Measurements from ENCODE around the gene DPH1. TPM values are rescaled to one million over a fixed set of nuclear protein-coding genes. Genes with fewer than 3 reads are reported as not detected.

DPH1 gene
- total RNA-seq, 2 donors from 2014 or later = 31.1 to 48.3 TPM

GRCh38 chr17:2085648-2085949 lies 55.6 kb downstream of the DPH1 start:
- H3K9me3 ChIP-seq (ENCODE audit: control insufficient read depth, low read length) = no peaks in the 10 kb centered on the region
- peaks cover 52% of the 10 kb centered on the region for H3K36me3 ChIP-seq (ENCODE audit: control insufficient read depth, insufficient read depth, low read length)
- 86 to 90% methylated on average over 2 to 5 of the region's 5 CpGs for WGBS, 2 experiments (ENCODE audit: insufficient coverage in 1 of 2, insufficient read length in 1 of 2)
- peaks cover 22% of the 10 kb centered on the region for H3K4me1 ChIP-seq (ENCODE audit: control insufficient read depth, insufficient read depth, low read length)
- Mint-ChIP-seq H3K4me1 (peaks cover 43% of the 10 kb centered on the region), H3K4me3 (no peak overlapping the region), H3K9me3 (no peaks in the 10 kb centered on the region), H3K36me3 (ENCODE audit: low read depth) (peaks cover 36% of the 10 kb centered on the region), H3K27me3 (ENCODE audit: insufficient read depth) (no peaks in the 10 kb centered on the region), H3K27ac (no peak overlapping the region)
- no peak for DNase-seq
- H3K9ac ChIP-seq (ENCODE audit: extremely low read depth, low read length, poor library complexity, severe bottlenecking) = no peak overlapping the region
- no peaks in the 10 kb centered on the region for H3K27me3 ChIP-seq (ENCODE audit: control insufficient read depth, insufficient read depth, low read length, poor library complexity, severe bottlenecking)
- H3K27ac ChIP-seq (ENCODE audit: low read depth, low read length) = no peak overlapping the region
- TF ChIP-seq CTCF (conservative IDR thresholded peaks at IDR 0.05) = no peak
- no peak overlapping the region for H3K4me3 ChIP-seq (ENCODE audit: low read length)

GRCh38 chr17:2086306-2086705 lies 56.4 kb downstream of the DPH1 start:
- Histone ChIP-seq H3K4me1 (ENCODE audit: control insufficient read depth, insufficient read depth, low read length) (peaks cover 26% of the 10 kb centered on the region), H3K4me3 (ENCODE audit: low read length) (no peak overlapping the region), H3K27ac (ENCODE audit: low read depth, low read length) (no peak overlapping the region), H3K9me3 (ENCODE audit: control insufficient read depth, low read length) (no peaks in the 10 kb centered on the region), H3K9ac (ENCODE audit: extremely low read depth, low read length, poor library complexity, severe bottlenecking) (no peak overlapping the region), H3K36me3 (ENCODE audit: control insufficient read depth, insufficient read depth, low read length) (peaks cover 45% of the 10 kb centered on the region), H3K27me3 (ENCODE audit: control insufficient read depth, insufficient read depth, low read length, poor library complexity, severe bottlenecking) (no peaks in the 10 kb centered on the region)
- Mint-ChIP-seq H3K27me3 (ENCODE audit: insufficient read depth) (no peaks in the 10 kb centered on the region), H3K36me3 (ENCODE audit: low read depth) (peaks cover 33% of the 10 kb centered on the region), H3K4me1 (peaks cover 49% of the 10 kb centered on the region), H3K27ac (no peak overlapping the region), H3K9me3 (no peaks in the 10 kb centered on the region), H3K4me3 (no peak overlapping the region)
- TF ChIP-seq CTCF (conservative IDR thresholded peaks at IDR 0.05) = no peak
- 88 to 99% methylated on average over 3 of the region's 3 CpGs for WGBS, 2 experiments (ENCODE audit: insufficient coverage in 1 of 2, insufficient read length in 1 of 2)
- DNase-seq = no peak

GRCh38 chr17:2087597-2088211 lies 57.8 kb downstream of the DPH1 start:
- Histone ChIP-seq H3K27ac (ENCODE audit: low read depth, low read length) (no peak overlapping the region), H3K36me3 (ENCODE audit: control insufficient read depth, insufficient read depth, low read length) (peaks cover 41% of the 10 kb centered on the region), H3K27me3 (ENCODE audit: control insufficient read depth, insufficient read depth, low read length, poor library complexity, severe bottlenecking) (no peaks in the 10 kb centered on the region), H3K9me3 (ENCODE audit: control insufficient read depth, low read length) (no peaks in the 10 kb centered on the region), H3K4me1 (ENCODE audit: control insufficient read depth, insufficient read depth, low read length) (peaks cover 26% of the 10 kb centered on the region), H3K9ac (ENCODE audit: extremely low read depth, low read length, poor library complexity, severe bottlenecking) (no peak overlapping the region), H3K4me3 (ENCODE audit: low read length) (no peak overlapping the region)
- Mint-ChIP-seq H3K4me1 (peaks cover 43% of the 10 kb centered on the region), H3K36me3 (ENCODE audit: low read depth) (peaks cover 29% of the 10 kb centered on the region), H3K9me3 (no peaks in the 10 kb centered on the region), H3K4me3 (no peak overlapping the region), H3K27me3 (ENCODE audit: insufficient read depth) (no peaks in the 10 kb centered on the region), H3K27ac (no peak overlapping the region)
- DNase-seq = no peak
- WGBS, 2 experiments (ENCODE audit: insufficient coverage in 1 of 2, insufficient read length in 1 of 2) = 96% methylated on average over 6 to 10 of the region's 10 CpGs
- TF ChIP-seq CTCF (conservative IDR thresholded peaks at IDR 0.05) = no peak

Data from endodermal cell (in vitro differentiated cells).